Measurements from ENCODE around the gene LMTK2.
A peak's percentile ranks its signal among the peaks of the same experiment; 100 is the strongest.

Gene LMTK2

DNA sequence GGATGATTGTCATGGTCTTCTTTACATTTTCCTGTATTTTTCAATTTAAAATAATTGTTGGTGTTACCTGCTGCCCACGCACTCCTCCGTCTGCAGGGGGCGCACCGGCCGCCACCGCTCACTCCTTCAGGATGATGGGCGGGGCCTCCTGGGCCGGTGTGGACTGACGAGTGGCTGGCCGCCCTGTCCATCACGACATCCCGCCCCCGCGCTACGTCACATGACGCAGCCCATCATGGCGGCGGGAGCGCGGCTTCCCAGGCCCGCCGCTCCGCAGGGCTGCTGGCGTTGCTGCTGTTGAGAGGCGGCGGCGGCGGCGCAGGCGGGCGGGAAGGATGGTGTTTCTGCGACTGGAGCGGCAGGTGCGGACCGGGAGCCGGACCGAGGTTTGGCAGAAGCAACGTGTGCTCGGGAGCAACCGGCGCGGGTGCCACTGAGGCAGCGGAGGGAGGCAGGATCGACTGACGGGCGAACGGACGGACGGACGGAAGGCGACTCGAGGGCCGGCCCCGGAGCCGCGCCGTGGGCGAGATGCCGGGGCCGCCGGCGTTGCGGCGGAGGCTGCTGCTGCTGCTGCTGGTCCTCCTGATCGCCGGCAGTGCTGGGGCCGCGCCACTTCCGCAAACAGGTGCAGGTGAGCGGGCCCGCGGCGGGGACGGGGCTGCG, at the start of gene LMTK2:
TSS of gene LMTK2 (plus strand) at position 216 of the 666 bp plus-strand sequence. CDS start at position 532, 316 bp downstream.
- peak; percentile 78 for FAIRE-seq

DNA sequence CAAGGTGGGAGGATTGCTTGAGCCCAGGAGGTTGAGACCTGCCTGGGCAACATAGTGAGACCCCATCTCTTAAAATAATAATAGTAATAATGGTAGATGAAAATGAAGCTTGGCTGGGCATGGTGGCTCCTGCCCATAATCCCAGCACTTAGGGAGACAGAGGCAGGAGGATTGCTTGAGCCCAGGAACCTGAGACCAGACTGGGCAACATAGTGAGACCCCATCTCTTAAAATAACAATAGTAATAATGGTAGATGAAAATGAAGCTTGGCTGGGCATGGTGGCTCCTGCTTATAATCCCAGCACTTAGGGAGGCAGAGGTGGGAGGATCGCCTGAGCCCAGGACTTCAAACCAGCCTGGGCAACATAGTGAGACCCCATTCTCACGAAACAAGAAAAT, 49.5 kb upstream of the LMTK2 start:
- FAIRE-seq = no peak

DNA sequence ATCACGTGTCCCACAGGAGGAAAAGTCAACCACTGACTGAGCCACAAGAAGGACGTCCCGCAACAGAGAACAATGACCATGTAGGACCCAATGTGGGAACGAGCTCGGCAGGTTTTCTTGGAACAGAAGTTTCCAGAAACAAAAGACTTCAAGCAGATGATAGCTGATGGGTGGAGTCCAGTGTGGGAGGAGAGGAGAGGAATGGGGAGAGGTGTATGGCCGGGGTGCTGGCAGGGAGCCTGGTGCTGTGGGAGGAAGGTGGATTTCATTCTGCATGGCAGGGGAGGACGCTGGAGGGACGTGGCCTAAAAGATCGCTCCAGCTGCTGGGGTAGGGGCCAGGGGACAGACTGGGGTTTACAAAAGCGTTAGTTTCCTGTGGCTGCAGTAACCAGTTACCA, 48.5 kb upstream of the LMTK2 start:
- no peak for FAIRE-seq

DNA sequence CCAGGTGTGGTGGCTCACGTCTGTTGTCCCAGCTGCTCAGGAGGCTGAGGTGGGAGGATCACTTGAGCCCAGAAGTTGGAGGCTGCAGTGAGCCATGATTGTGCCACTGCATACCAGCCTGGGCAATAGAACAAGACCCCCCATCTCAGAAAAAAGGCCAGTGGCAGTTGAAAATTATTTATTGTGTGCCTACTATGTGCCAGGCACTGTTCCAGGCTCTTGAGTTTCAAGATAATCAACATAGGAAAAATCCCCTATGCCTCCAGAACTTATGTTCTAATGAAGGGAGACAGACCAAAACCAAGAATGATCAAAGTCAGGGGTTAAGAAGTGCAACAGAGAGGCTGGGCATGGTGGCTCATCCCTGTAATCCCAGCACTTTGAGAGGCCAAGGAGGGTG, 42.4 kb upstream of the LMTK2 start:
- FAIRE-seq = no peak

DNA sequence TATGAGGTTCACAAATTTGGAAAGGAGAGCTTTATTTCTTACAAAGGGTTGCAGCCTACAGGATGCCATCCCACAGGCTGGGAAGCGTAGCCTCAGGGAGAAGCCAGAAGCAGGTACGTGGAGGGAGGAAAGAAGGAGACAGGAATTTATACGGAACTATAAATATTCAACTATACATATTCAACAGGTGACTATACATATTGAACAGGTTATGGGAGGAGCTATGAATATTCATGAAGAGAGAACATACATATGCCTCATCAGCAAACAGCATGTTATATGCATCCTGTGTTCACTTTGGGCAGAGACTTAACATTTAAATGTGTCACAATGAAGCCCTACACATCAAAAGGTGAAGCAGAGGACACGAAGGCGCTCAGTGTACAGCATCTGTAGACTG, 40.5 kb upstream of the LMTK2 start:
- no peak for FAIRE-seq

DNA sequence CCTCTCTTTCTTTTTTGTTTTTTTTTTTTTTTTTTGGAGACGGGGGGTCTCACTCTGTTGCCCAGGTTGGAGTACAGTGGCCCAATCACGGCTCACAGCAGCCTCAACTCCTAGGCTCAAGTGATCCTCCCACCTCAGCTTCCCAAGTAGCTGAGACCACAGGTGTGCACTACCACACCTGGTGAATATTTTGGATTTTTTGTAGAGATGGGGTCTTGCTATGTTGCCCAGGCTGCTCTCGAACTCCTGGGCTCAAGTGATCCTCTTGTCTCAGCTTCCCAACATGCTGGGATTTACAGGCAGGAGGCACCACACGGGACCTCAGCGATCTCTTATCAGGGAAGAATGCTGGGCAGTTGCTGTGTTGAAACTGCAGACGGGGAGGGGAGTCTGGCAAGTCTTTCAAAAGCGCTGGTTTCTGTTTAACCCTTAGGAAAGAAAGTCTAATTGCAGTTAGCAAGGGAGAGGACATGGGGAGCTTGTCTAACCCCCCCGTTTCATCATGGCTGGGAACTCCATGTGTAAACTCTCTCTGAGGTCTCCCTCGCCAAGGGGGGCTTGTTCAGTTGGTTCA, 39.6 kb upstream of the LMTK2 start:
- no peak for FAIRE-seq

DNA sequence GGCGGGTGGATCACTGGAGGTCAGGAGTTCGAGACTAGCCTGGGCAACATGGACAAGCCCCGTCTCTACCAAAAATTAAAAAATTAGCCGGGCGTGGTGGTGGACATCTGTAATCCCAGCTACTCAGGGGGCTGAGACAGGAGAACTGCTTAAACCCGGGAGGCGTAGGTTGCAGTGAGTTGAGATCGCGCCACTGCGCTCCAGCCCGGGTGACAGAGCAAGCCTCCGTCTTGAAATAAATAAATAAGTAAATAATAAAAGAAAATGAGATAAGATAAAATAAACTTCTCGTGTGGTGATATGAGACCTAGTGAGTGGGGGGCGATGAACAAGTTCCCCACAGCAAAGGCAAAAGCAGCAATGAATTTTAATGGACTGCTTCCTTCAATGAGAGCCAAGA, 33.6 kb upstream of the LMTK2 start:
- no peak for FAIRE-seq

DNA sequence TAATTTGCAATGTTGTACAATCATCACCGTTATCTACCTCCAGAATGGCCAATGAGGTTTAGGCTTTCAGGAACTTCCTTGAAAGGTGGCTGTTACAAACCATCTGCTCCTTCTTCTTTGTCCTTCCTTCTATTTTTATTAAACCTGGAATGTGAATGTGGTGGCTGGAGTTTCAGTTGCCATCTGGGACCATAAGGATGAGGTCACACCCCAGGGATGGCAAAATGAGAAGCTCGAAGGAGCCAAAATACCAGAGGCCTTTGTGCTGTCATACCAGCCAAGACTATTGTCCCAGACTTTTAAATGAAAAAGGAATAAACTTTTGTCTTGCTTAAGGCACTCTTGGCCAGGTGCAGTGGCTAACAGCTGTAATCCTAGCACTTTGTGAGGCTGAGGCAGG, 30.9 kb upstream of the LMTK2 start:
- FAIRE-seq = no peak

DNA sequence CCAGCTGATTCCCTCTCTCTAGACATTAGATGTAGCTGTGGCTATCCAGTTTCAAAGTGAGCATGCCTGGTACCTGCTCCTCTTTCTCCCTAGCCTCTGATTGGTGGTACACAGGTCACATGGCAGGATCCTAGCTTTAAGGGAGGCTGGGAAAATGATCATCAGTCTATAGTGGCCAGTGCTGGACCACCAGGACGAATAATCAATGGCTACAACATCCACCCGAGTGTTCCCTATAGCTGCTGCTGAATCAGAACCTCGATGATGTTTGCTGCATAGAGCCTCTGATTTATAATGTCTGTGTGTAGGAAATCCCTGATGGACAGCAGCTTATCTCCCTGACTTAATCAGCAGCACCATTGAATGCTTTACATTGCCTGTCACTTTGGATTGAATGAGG, 28.9 kb upstream of the LMTK2 start:
- no peak for FAIRE-seq

DNA sequence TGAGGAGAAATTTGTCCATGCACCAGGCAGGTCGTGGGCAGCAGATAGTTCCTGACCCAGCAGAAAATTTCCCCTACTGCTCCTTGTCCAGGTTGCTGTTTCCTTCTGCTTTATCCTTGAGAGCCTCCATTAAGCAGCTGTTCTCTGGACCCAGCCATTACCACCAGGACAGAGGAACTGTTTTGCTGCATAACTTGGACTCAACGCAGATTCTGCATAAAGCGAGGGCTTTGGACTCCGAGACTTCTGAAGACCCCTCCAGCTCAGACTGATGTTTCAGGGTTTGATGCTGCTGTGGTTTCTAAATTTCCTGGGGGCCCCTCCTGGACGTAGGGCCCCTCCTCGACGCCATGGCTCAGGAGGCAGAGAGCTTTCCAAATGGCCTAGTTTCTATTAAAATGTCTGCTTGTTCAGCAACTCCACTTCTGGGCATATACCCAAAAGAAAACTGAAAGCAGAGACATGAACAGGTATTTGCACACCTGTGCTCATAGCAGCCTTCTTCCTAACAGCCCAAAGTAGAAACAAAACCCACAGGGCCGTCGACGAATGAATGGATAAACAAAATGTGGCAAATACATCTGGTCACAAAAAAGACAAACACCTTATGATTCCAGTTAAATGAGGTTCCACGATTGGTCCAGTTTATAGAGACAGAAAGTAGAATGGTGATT, 28.3 kb upstream of the LMTK2 start:
- no peak for FAIRE-seq

DNA sequence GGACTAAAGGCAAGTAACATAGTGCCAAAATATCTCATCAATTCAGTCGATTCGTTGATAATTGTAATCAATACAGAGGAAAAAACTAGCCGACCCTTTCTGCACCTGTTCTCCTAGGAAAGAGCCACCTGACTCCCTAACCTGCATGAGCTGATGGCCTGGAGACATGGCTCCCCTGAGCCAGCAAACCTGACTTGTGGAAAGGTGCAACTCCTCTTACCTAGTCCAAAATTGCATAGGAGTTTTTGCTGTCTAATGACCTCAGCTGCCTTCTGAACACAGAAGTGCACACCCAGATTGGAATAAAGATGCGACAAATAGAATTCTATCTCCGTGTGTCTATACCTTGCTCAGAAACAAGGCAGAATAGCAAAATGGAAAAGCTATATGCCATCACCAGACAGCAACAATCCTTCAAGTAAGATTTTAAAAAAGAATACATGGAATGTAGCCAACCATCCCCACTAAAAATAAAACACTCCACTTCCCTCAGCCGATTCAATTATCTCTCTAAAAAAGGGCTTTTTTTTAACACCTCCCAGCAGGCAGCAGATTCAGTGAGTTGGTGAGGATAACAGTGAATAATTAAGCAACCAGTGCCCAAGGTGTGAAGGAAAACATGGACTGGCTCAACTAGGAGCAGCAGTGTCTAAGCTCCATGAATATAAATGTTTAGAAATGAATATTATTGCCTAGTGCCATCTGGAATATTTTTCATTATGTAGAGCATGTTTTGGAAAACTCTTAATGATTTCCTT, 26.6 kb upstream of the LMTK2 start:
- FAIRE-seq = no peak

DNA sequence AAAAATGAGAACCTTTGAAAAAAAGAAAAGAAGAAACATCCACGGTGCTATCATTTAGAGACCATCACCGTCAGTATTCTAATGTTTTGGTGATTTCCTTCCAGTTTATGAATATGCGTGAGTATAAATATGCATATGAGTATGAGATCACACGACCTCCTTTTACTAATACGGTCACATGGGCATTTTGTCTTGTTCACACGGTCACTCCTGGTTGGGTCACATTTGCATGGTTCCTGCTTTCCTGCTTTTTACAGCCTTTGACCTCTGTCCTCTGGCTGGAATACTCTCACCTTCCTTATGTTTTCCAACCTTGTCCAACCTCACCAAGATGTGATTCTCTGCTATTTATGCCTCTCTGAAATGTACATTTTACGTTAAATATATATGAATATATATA, 25.3 kb upstream of the LMTK2 start:
- no peak for FAIRE-seq

DNA sequence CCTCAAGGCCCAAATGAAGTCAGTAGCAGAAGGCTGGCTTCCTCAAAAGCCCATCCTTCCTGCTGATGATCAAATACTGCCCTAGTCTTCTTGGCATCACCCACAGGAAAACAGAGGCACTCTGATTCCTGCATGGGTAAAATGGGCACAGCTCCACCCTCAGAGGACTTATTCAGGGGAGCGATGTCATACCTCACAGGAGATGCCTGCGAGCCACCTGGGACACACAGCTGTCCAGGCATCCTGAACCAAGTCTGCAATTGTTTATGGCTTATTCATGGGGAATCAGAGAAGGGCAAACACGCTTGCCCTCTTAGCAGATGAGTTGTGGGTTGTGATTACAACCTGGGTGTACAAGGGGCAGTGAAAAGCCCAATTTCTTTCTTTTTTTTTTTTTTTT, 22.0 kb upstream of the LMTK2 start:
- no peak for FAIRE-seq

DNA sequence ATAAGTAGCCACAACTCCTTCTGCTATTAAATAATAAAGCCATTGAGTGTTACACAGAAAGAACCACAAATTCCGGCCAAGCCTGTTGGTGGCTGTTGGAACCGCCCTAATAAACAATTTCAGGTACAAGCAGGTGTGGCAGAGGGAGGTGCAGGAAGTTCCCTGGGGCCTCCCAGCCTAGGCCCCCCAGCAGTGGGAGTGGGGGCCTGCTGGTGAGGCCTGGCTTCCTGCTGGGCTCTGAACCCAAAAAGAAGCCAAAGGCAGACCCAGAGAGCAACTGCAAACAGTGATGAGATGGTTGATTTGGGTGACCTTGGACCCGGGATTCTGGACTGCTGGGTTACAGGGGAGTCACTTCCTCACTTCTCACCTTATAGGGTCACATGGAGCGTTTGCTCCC, 21.0 kb upstream of the LMTK2 start:
- FAIRE-seq = no peak

DNA sequence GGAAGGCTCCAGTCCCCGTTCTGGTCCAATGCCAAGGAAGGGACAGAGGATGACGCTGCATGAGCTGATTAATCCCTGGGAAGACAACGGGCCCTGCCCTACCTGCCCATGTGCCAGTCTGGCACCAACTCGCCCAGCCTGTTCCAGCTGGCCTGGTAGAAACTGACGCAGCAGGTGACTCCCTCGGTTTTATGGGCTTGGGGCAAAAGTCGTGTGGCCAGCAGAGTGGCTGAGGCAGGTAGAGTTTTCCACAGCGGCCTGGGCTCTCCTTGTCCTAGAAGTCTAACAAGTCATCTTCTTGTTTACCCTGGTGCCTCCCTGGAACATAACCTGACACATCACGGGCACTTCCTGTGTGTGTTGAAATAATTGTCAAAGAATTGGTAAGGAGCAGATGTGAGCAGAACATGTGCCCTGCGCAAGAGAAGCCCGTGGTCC, 20.4 kb upstream of the LMTK2 start:
- FAIRE-seq = no peak

DNA sequence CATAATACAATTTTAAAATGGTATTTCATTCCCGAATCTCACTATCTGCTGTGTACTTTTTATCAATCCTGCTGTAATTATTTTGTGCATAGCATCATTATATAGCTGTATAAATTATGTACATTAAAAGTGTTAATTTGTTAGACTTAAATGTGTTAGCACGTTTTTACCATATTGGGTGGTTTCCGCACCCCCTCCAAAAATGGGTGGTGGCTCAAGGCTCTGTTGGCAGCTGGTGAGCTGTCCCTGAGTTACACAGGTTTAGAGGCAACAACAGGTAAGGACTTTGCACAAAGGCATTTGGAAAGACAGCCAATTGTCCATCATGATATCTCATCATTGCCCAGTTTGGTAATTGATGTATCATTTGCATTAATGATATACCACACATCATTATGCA, 18.6 kb upstream of the LMTK2 start:
- no peak for FAIRE-seq

DNA sequence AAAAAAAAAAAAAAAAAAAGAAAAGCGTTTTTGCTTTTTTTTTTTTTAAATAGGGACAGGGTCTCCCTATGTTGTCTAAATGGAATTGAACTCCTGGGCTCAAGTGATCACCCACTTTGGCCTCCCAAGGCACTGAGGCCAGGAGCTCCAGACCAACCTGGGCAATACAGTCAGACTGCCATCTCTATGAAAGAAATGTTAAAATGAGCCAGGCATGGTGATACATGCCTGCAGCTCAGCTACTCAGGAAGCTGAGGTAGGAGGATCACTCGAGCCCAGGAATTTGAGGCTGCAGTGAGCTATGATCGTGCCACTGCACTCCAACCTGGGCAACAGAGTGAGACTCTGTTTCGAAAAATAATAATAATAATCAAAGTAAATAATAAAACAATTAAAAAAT, 16.5 kb upstream of the LMTK2 start:
- FAIRE-seq = no peak

DNA sequence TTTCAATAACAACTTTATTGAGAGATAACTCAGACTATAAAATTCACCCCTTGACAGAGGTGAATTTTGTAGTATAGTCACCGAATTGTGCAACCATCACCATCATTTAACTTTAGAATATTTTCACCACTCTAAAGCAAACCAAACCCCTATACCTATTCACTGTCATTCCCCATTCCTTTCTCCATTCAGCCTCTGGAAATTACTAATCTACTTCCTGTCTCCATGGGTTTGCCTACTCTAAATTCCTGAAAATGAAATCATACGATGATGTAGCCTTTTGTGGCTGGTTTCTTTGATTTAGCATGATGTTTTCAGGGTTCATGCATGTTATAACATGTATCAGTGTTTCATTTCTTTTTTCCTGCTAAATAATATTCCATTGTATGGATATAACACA, 15.6 kb upstream of the LMTK2 start:
- FAIRE-seq = no peak

DNA sequence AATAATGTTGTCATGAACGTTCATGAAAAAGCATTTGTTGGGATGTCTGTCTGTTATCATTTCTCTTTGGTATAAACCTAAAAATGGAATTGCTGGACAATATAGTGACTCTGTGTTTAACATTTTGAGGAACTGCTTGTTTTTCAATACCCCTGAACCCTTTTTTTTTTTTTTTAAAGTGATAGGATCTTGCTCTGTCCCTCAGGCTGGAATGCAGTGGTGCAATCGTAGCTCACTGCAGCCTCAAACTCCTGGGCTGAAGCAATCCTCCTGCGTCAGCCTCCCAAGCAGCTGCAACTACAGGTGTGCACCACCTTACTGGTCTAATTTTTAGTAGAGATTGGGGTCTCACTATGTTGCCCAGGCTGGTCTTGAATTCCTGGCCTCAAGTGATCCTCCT, 15.1 kb upstream of the LMTK2 start:
- no peak for FAIRE-seq

DNA sequence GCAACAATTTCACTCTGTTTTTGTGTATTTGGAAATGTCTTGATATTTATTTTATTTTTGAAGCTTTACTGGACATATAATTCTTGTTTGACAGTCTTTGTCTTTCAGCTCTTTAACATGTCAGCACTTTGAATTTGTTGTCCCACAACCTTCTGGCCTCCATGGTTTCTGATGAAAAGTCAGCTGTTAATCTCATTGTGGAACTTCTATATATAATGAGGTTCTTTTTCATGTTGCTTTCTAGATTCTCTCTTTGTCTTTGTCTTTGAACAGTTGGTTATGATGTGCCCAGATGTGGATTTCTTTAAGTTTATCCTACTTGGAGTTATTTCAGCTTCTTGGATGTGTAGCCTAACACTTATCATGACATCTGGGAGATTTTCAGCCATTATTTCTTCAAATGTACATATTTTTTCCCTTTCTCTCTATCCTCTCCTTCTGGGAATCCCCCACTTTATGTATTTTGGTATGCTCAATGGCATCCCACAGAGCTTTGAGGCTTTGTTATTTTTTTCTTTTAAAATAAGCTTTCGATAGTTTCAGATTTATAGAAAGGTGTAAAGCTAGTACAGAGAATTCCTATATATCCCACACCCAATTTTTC, 9.5 kb upstream of the LMTK2 start:
- no peak for FAIRE-seq

DNA sequence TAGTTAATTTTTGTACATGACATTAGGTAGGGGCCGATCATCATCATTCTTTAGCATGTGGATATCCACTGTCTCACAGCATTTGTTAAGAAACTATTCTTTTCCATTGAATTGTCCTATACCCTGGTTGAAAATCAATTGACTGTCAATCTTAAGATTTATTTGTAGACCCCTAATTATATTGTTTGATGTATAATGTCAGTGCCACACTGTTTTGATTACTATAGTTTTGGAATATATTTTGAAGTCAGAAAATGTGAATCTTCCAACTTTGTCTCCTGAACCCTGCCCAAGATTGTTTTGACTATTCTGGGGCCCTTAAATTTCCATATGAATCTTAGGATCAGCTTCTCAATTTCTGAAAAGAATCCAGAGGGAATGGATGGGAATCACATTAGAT, 6.6 kb upstream of the LMTK2 start:
- FAIRE-seq = no peak

DNA sequence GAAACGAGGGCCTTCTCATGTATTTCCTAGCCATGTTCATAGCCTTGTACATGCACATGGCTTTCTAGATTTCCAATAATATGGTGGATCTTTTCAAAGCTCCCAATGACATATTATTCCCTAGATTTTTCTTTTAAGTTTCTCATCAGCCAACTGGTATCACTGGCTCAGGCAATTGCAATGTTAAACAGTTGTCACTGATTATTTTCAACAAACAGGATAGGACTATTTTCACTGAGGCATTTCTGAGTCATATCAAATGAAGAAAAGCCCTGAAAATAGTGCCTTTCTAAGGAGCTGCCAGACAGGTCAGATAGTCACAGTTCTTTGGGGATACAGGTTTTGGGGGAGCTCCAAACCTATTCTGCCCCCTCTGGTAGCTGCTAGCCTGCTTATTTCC, 4.5 kb upstream of the LMTK2 start:
- no peak for FAIRE-seq

DNA sequence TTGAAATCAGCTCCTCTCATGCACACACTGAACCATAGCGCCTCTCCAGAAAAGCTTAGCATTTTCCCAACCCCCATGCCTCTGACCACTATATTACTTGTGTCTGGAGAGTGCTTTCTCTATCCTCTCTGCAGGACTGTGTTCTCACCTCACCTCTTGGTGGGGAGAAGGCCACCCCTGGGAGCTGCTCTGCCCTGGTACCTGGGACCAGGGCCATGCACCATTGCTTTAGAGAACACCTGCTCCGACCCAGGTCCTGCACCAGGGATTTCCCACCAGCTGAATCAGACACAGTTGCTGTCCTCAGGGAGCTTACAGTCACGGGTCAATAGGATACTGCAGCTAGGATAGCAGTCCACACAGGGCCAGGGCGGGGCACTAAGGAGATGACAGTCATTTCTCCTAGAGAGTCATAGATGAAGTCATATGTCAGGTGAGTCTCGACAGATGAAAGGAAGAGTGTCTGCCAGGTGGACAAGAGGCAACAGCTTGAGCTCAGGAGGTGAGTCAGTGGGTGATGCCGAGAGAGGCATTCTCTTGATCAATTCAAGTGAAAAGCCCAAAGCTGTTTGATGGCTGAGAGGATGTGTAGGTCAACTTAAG, 619 bp upstream of the LMTK2 start:
- FAIRE-seq = no peak

Measured in endometrium (tissue), 2 donors.